Activated CD4-positive, alpha-beta memory T cell treated with anti-CD3 and anti-CD28 coated beads for 36 hours (primary cell): Measurements from ENCODE around the gene MAPK10. TPM values are rescaled to one million over a fixed set of nuclear protein-coding genes. Genes with fewer than 3 reads are reported as not detected.

Experiments
- CTCF ChIA-PET: fragments of 350-600 bp; sonication (Branson Sonifier 250); formaldehyde crosslinking; loops from one replicate; lab custom pipeline; 2021; ENCODE audit warnings: antibody characterized with exemption, inconsistent platforms; lab: Charles Lee
- POLR2A ChIA-PET: fragments of 350-600 bp; sonication (Branson Sonifier 250); formaldehyde crosslinking; loops from one replicate; lab custom pipeline; 2021; ENCODE audit warnings: antibody characterized with exemption; lab: Charles Lee
- DNase-seq: peaks from one replicate; pipeline ENCODE4 v3.0.0-alpha.2; 2020
- H3K27ac Mint-ChIP-seq: one replicate; pipeline ENCODE4 v1.8.0; 2021; ENCODE audit warnings: mixed read lengths
- H3K27me3 Mint-ChIP-seq: one replicate; pipeline ENCODE4 v1.8.0; 2021; ENCODE audit warnings: mixed read lengths
- H3K36me3 Mint-ChIP-seq: one replicate; pipeline ENCODE4 v1.8.0; 2021; ENCODE audit warnings: mixed read lengths
- H3K4me1 Mint-ChIP-seq: one replicate; pipeline ENCODE4 v1.8.0; 2021; ENCODE audit warnings: low read depth, mixed read lengths
- H3K4me3 Mint-ChIP-seq: one replicate; pipeline ENCODE4 v1.8.0; 2021; ENCODE audit warnings: mild to moderate bottlenecking, mixed read lengths
- H3K9me3 Mint-ChIP-seq: one replicate; pipeline ENCODE4 v1.8.0; 2021; ENCODE audit warnings: mixed read lengths
- intact Hi-C: fragments of 100-400 bp; cut with micrococcal nuclease; formaldehyde crosslinking; loops from one replicate; pipeline ENCODE4 v1.15.1; 2023
- total RNA-seq, 2 experiments: library from RNA; stranded (reverse); gene quantifications; one replicate each; pipeline ENCODE4 v1.2.3, GENCODE V29; 2021

MAPK10 gene
- total RNA-seq, 2 experiments from 2014 or later = not detected

GRCh38 chr4:86108834-86109233 lies 251.0 kb downstream of the MAPK10 start:
- intact Hi-C loops = no loop called here
- Mint-ChIP-seq H3K9me3 (peaks cover 18% of the 10 kb centered on the region), H3K4me1 (no peaks in the 10 kb centered on the region), H3K27ac (no peak overlapping the region), H3K4me3 (no peak overlapping the region), H3K27me3 (no peaks in the 10 kb centered on the region), H3K36me3 (no peaks in the 10 kb centered on the region)
- POLR2A ChIA-PET = no interaction called here
- no peak for DNase-seq
- CTCF ChIA-PET = no interaction called here

GRCh38 chr4:86108137-86108536 lies 251.7 kb downstream of the MAPK10 start:
- Mint-ChIP-seq H3K36me3 (no peaks in the 10 kb centered on the region), H3K27me3 (no peaks in the 10 kb centered on the region), H3K4me1 (no peaks in the 10 kb centered on the region), H3K4me3 (no peak overlapping the region), H3K9me3 (peaks cover 14% of the 10 kb centered on the region), H3K27ac (no peak overlapping the region)
- ChIA-PET POLR2A (no interaction called here), CTCF (no interaction called here)
- DNase-seq = no peak
- intact Hi-C loops = no loop called here

- Mint-ChIP-seq H3K4me1 (no peaks in the 10 kb centered on the region), H3K9me3 (peaks cover 9% of the 10 kb centered on the region), H3K36me3 (no peaks in the 10 kb centered on the region), H3K27ac (no peak overlapping the region), H3K4me3 (no peak overlapping the region), H3K27me3 (no peaks in the 10 kb centered on the region)
- intact Hi-C loops = no loop called here
- POLR2A ChIA-PET = no interaction called here
- DNase-seq = no peak
- CTCF ChIA-PET = no interaction called here
These were observed 252.7 kb downstream of the MAPK10 start for GRCh38 chr4:86107112-86107511.

DNA sequence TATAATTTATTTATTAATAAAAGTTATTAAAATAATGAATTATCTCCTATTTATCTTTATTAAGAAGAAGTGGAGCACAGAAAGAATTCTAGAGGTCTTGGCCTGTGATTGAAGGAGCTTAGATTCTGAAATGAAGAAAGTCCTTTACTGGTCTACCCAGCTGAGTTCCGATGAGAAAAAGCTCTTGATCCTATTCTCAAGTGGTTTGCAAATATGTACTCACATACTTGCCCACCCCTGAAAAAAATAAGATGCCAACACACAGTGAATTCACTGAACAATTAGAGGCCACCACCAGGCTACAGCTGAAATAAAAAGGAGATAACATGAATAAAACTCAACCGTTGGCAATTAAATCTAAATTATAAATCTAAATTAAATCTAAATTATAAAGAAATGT lies 253.4 kb downstream of the MAPK10 start:
- Mint-ChIP-seq H3K36me3 (no peaks in the 10 kb centered on the region), H3K4me1 (no peaks in the 10 kb centered on the region), H3K27ac (no peak overlapping the region), H3K9me3 (peaks cover 6% of the 10 kb centered on the region), H3K27me3 (no peaks in the 10 kb centered on the region), H3K4me3 (no peak overlapping the region)
- ChIA-PET CTCF (no interaction called here), POLR2A (no interaction called here)
- intact Hi-C loops = no loop called here
- DNase-seq = no peak

DNA sequence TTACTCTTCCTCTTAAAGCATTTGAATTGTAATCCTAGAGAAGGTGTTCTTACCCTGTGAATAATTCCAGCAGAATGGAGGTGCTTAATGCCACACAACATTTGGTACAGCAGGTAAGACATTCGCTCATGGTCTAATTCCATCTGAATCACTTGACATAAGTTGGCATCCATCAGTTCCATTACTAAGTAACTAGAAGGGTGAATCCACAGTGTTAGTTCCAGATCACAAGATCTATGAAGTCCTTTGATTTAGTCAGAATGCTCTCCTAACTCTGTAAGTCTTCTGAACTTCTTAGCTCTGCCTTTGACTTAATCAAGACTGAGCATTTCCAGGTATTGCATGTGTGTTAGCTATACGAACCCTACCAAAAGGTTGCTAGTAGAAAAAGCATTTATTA lies 258.0 kb downstream of the MAPK10 start:
- Mint-ChIP-seq H3K27ac (no peak overlapping the region), H3K9me3 (peaks cover 3% of the 10 kb centered on the region), H3K27me3 (no peaks in the 10 kb centered on the region), H3K4me3 (no peak overlapping the region), H3K36me3 (no peaks in the 10 kb centered on the region), H3K4me1 (no peaks in the 10 kb centered on the region)
- DNase-seq = no peak
- CTCF ChIA-PET = no interaction called here
- POLR2A ChIA-PET = no interaction called here
- intact Hi-C loops = no loop called here

- Mint-ChIP-seq H3K27me3 (no peaks in the 10 kb centered on the region), H3K36me3 (no peaks in the 10 kb centered on the region), H3K9me3 (peaks cover 3% of the 10 kb centered on the region), H3K4me1 (no peaks in the 10 kb centered on the region), H3K4me3 (no peak overlapping the region), H3K27ac (no peak overlapping the region)
- POLR2A ChIA-PET = no interaction called here
- CTCF ChIA-PET = no interaction called here
- no peak for DNase-seq
- intact Hi-C loops = no loop called here
These were observed 258.4 kb downstream of the MAPK10 start for GRCh38 chr4:86101410-86101809.

GRCh38 chr4:86100539-86101215 lies 259.2 kb downstream of the MAPK10 start:
- Mint-ChIP-seq H3K27ac (no peak overlapping the region), H3K4me3 (no peak overlapping the region), H3K9me3 (peaks cover under 1% of the 10 kb centered on the region), H3K36me3 (no peaks in the 10 kb centered on the region), H3K27me3 (no peaks in the 10 kb centered on the region), H3K4me1 (no peaks in the 10 kb centered on the region)
- POLR2A ChIA-PET = no interaction called here
- CTCF ChIA-PET = no interaction called here
- intact Hi-C loops = no loop called here
- DNase-seq = no peak

DNA sequence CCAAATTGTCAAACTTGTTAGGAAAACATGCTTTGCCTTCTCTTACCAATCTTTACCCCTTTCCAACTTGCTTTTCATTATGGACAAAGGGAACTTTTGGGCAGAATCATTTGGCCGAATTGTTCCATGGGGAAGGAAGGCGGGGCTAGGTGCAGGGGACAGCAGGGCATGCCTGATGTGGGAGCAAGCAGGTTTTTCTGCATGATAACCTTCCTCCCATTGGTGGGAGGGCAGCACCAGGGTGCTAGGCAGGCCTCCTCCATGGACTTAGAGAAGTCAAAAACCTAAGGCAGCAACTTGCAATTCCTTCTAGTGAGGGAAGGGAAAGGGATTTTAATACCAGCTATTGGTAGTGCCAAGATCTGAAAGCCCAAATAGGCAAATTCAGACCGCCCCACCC lies 260.5 kb downstream of the MAPK10 start:
- Mint-ChIP-seq H3K4me1 (no peaks in the 10 kb centered on the region), H3K27me3 (no peaks in the 10 kb centered on the region), H3K27ac (no peak overlapping the region), H3K4me3 (no peak overlapping the region), H3K36me3 (no peaks in the 10 kb centered on the region), H3K9me3 (no peaks in the 10 kb centered on the region)
- intact Hi-C loops = no loop called here
- ChIA-PET POLR2A (no interaction called here), CTCF (no interaction called here)
- DNase-seq = no peak

DNA sequence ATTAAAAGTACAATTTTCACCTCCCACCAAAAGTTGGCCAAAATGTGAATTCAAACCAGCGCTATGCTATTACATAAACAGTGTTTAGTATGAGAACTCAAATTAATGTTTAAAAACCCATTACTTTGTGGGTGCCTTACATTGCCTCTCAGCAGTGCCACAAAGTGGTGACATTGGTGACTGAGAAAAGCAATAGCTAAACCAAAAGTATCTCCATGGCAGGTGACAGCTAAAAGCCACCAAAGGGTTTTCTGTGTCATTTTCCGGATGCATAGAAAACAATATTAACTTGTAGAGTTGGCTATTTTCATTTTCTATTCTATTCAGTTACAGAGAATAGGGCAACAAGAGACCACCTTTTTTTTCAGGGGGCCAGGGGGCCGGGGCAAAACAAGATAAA lies 261.2 kb downstream of the MAPK10 start:
- H3K27me3 Mint-ChIP-seq = no peaks in the 10 kb centered on the region
- no peaks in the 10 kb centered on the region for H3K9me3 Mint-ChIP-seq
- no peak overlapping the region for H3K4me3 Mint-ChIP-seq
- H3K4me1 Mint-ChIP-seq = no peaks in the 10 kb centered on the region
- no peaks in the 10 kb centered on the region for H3K36me3 Mint-ChIP-seq
- intact Hi-C loops = no loop called here
- H3K27ac Mint-ChIP-seq = no peak overlapping the region
- ChIA-PET CTCF (no interaction called here), POLR2A (no interaction called here)
- no peak for DNase-seq

GRCh38 chr4:86096373-86096772 lies 263.5 kb downstream of the MAPK10 start:
- no peaks in the 10 kb centered on the region for H3K4me1 Mint-ChIP-seq
- H3K27ac Mint-ChIP-seq = no peak overlapping the region
- H3K4me3 Mint-ChIP-seq = no peak overlapping the region
- H3K9me3 Mint-ChIP-seq = no peaks in the 10 kb centered on the region
- H3K27me3 Mint-ChIP-seq = no peaks in the 10 kb centered on the region
- POLR2A ChIA-PET = no interaction called here
- H3K36me3 Mint-ChIP-seq = no peaks in the 10 kb centered on the region
- intact Hi-C loops = no loop called here
- CTCF ChIA-PET = no interaction called here
- DNase-seq = no peak

GRCh38 chr4:86092684-86093083 lies 267.2 kb downstream of the MAPK10 start:
- H3K36me3 Mint-ChIP-seq = no peaks in the 10 kb centered on the region
- no peak overlapping the region for H3K27ac Mint-ChIP-seq
- intact Hi-C loops = no loop called here
- ChIA-PET POLR2A (no interaction called here), CTCF (no interaction called here)
- no peaks in the 10 kb centered on the region for H3K27me3 Mint-ChIP-seq
- H3K4me1 Mint-ChIP-seq = no peaks in the 10 kb centered on the region
- no peak overlapping the region for H3K4me3 Mint-ChIP-seq
- no peak for DNase-seq
- H3K9me3 Mint-ChIP-seq = no peaks in the 10 kb centered on the region

DNA sequence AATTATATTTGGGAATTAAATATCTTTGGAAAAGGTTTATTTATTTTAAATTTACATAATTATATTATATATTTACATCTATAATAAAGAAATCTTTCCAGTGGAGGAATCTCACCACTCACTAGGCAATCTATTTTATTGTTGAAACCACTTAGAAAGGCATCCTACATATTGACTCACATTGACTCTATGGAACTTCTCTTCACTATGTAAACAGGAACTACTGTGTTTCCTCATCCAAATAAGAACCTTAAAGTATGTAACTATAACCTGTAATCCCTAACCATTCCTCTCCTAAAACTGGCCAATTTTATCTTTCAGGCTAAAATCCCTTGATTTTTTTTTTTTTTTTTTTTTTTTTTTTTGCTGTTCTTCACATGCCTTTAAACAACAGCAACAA lies 268.7 kb downstream of the MAPK10 start:
- intact Hi-C loops = no loop called here
- no peak overlapping the region for H3K4me3 Mint-ChIP-seq
- no peak overlapping the region for H3K27ac Mint-ChIP-seq
- H3K27me3 Mint-ChIP-seq = no peaks in the 10 kb centered on the region
- H3K4me1 Mint-ChIP-seq = no peaks in the 10 kb centered on the region
- CTCF ChIA-PET = no interaction called here
- no peaks in the 10 kb centered on the region for H3K9me3 Mint-ChIP-seq
- no peaks in the 10 kb centered on the region for H3K36me3 Mint-ChIP-seq
- DNase-seq = no peak
- POLR2A ChIA-PET = no interaction called here

- DNase-seq = no peak
- H3K4me1 Mint-ChIP-seq = no peaks in the 10 kb centered on the region
- no peaks in the 10 kb centered on the region for H3K27me3 Mint-ChIP-seq
- H3K4me3 Mint-ChIP-seq = no peak overlapping the region
- CTCF ChIA-PET = no interaction called here
- H3K36me3 Mint-ChIP-seq = no peaks in the 10 kb centered on the region
- H3K9me3 Mint-ChIP-seq = no peaks in the 10 kb centered on the region
- intact Hi-C loops = no loop called here
- POLR2A ChIA-PET = no interaction called here
- no peak overlapping the region for H3K27ac Mint-ChIP-seq
These were observed 270.0 kb downstream of the MAPK10 start for GRCh38 chr4:86089781-86090323.
